ENCODE data around the gene RTL1. TPM values are rescaled to one million over a fixed set of nuclear protein-coding genes. Genes with fewer than 3 reads are reported as not detected.

RTL1 gene
- total and polyA plus RNA-seq, 12 donors = not detected

- DNase-seq (no peak), ATAC-seq (peak in 1 of 8 donors; percentile 37)
- Histone ChIP-seq H3K27me3 (peaks cover 9 to 97% (median 91%) of the 10 kb centered on the region in 7 donors), H3K27ac (no peak overlapping the region), H3K4me1 (peaks cover 0 to 27% (median 19%) of the 10 kb centered on the region in 9 donors), H3K9me3 (no peaks in the 10 kb centered on the region), H3K36me3 (no peaks in the 10 kb centered on the region), H3K4me3 (no peak overlapping the region)
- intact Hi-C loops (cut with DNase I) = loop anchor here in 1 of 10 donors (10.0 kb wide), 1 partner anchor 237 kb away; no protein-coding TSS in a partner anchor
- no peak for TF ChIP-seq CTCF (IDR thresholded peaks at IDR 0.05)
- WGBS, 2 donors = 84 to 88% methylated on average over 12 of the region's 12 CpGs
Measured at GRCh38 chr14:100901391-100902183, 1.9 kb downstream of the RTL1 start.

- Histone ChIP-seq H3K4me1 (peaks cover 0 to 27% (median 19%) of the 10 kb centered on the region in 9 donors), H3K36me3 (no peaks in the 10 kb centered on the region), H3K4me3 (no peak overlapping the region), H3K9me3 (no peaks in the 10 kb centered on the region), H3K27me3 (peaks cover 9 to 94% (median 91%) of the 10 kb centered on the region in 7 donors), H3K27ac (no peak overlapping the region)
- DNase-seq (no peak), ATAC-seq (peak in 2 of 8 donors; percentile 21 to 22)
- TF ChIP-seq CTCF (IDR thresholded peaks at IDR 0.05) = peak in 4 of 9 donors; percentile 24 to 38 (median 31)
- WGBS, 2 donors = 53 to 56% methylated on average over 15 of the region's 15 CpGs
- intact Hi-C loops (cut with DNase I) = loop anchor here in 1 of 10 donors (10.0 kb wide), 1 partner anchor 236 kb away; no protein-coding TSS in a partner anchor
Measured at GRCh38 chr14:100900837-100901390, 2.6 kb downstream of the RTL1 start.

- no peak for TF ChIP-seq CTCF (IDR thresholded peaks at IDR 0.05)
- peak in 6 of 8 donors; percentile 14 to 81 (median 64) for ATAC-seq
- H3K36me3 ChIP-seq = no peaks in the 10 kb centered on the region
- no peaks in the 10 kb centered on the region for H3K9me3 ChIP-seq
- peaks cover 9 to 95% (median 88%) of the 10 kb centered on the region in 7 donors for H3K27me3 ChIP-seq
- 23 to 28% methylated on average over 19 of the region's 19 CpGs for WGBS, 2 donors
- H3K4me1 ChIP-seq = peaks cover 0 to 27% (median 19%) of the 10 kb centered on the region in 9 donors
- peak in 1 of 2 donors; percentile 16 for DNase-seq
- H3K4me3 ChIP-seq = no peak overlapping the region
- peak overlapping the region in 2 of 10 donors; percentile 34 to 47 for H3K27ac ChIP-seq
- intact Hi-C loops (cut with DNase I) = loop anchor here in 1 of 10 donors (10.0 kb wide), 1 partner anchor 235 kb away; no protein-coding TSS in a partner anchor
Measured at GRCh38 chr14:100899884-100900771, 3.4 kb downstream of the RTL1 start.
